IMR-90 (cell line): Measurements from ENCODE around the gene TRAPPC12. TPM values are rescaled to one million over a fixed set of nuclear protein-coding genes. Genes with fewer than 3 reads are reported as not detected.

Experiments used
- ATAC-seq: fragments of 200-7000 bp; cut with Tn5 transposase; 2 replicates; pipeline ENCODE4 v1.9.1; 2020; ENCODE audit warnings: low read depth, mild to moderate bottlenecking, moderate library complexity
- BruUV-seq: library from RNA; stranded (reverse); fragments of 400-500 nt; replicated peaks from 2 replicates; lab custom pipeline; 2021; lab: Mats Ljungman, UMichigan
- CTCF ChIA-PET: fragments of 300-600 bp; formaldehyde crosslinking; extraction: SDS; loops from one replicate; lab custom pipeline; 2021; ENCODE audit warnings: antibody characterized with exemption; lab: Yijun Ruan, JAX
- POLR2A ChIA-PET: fragments of 300-600 bp; sonication (Branson Sonifier 250); formaldehyde crosslinking; loops from one replicate; lab custom pipeline; 2022; ENCODE audit warnings: antibody characterized with exemption; ENCODE audit not compliant: unreplicated experiment; lab: Charles Lee
- DNase-seq: peaks from one replicate; pipeline ENCODE4 v3.0.0; 2013
- H2AFZ ChIP-seq: replicated peaks from 2 replicates; pipeline ENCODE3; 2013; ENCODE audit warnings: low read length, mild to moderate bottlenecking; ENCODE audit not compliant: poor library complexity
- H2AK5ac ChIP-seq: 2 replicates; pipeline ENCODE4 v1.6.1; 2013; ENCODE audit warnings: low read depth, low read length, inconsistent platforms
- H2AK9ac ChIP-seq: replicated peaks from 2 replicates; pipeline ENCODE3; 2013; ENCODE audit warnings: mild to moderate bottlenecking, low read depth, low read length, moderate library complexity; ENCODE audit not compliant: poor library complexity
- H2BK120ac ChIP-seq: 2 replicates; pipeline ENCODE4 v1.6.1; 2013; ENCODE audit warnings: low read depth, low read length, inconsistent platforms
- H2BK15ac ChIP-seq: 3 replicates; pipeline ENCODE4 v1.6.1; 2013; ENCODE audit warnings: low read depth, low read length, inconsistent platforms
- H2BK20ac ChIP-seq: 2 replicates; pipeline ENCODE4 v1.6.1; 2013; ENCODE audit warnings: low read depth, mild to moderate bottlenecking, inconsistent platforms, low read length, moderate library complexity
- H2BK5ac ChIP-seq: 2 replicates; pipeline ENCODE4 v1.6.1; 2013; ENCODE audit warnings: mild to moderate bottlenecking, low read depth, low read length, inconsistent platforms; ENCODE audit not compliant: poor library complexity, severe bottlenecking
- H3K14ac ChIP-seq: replicated peaks from 2 replicates; pipeline ENCODE4 v1.6.1; 2013; ENCODE audit warnings: low read depth, low read length, inconsistent platforms
- H3K18ac ChIP-seq: 2 replicates; pipeline ENCODE4 v1.6.1; 2013; ENCODE audit warnings: low read depth, low read length, control low read depth
- H3K23ac ChIP-seq: 2 replicates; pipeline ENCODE4 v1.6.1; 2013; ENCODE audit warnings: low read depth, low read length, inconsistent platforms
- H3K27ac ChIP-seq: 2 replicates; pipeline ENCODE4 v1.5.1; 2013; ENCODE audit warnings: mild to moderate bottlenecking, control low read depth, low read length; ENCODE audit not compliant: insufficient read depth
- H3K27me3 ChIP-seq: 2 replicates; pipeline ENCODE4 v1.6.1; 2013; ENCODE audit warnings: low read length; ENCODE audit not compliant: control insufficient read depth, insufficient read depth
- H3K36me3 ChIP-seq: 2 replicates; pipeline ENCODE4 v1.6.1; 2013; ENCODE audit warnings: low read length, mixed read lengths; ENCODE audit not compliant: control insufficient read depth, insufficient read depth
- H3K4ac ChIP-seq: 2 replicates; pipeline ENCODE4 v1.6.1; 2013; ENCODE audit warnings: low read depth, low read length, inconsistent platforms
- H3K4me1 ChIP-seq: 2 replicates; pipeline ENCODE4 v1.6.1; 2013; ENCODE audit warnings: low read length, mixed read lengths; ENCODE audit not compliant: control insufficient read depth, insufficient read depth
- H3K4me2 ChIP-seq: 2 replicates; pipeline ENCODE4 v1.6.1; 2013; ENCODE audit warnings: low read depth, mild to moderate bottlenecking, control low read depth, low read length, moderate library complexity
- H3K4me3 ChIP-seq: 2 replicates; pipeline ENCODE4 v1.5.1; 2013; ENCODE audit warnings: low read depth, mild to moderate bottlenecking, control low read depth, low read length, moderate library complexity; ENCODE audit not compliant: insufficient read depth
- H3K56ac ChIP-seq: 2 replicates; pipeline ENCODE4 v1.6.1; 2013; ENCODE audit warnings: low read length, inconsistent platforms; ENCODE audit not compliant: insufficient read depth; ENCODE audit errors: extremely low read depth
- H3K79me1 ChIP-seq, 2 experiments: 2 replicates each; pipeline ENCODE4 v1.6.1; 2013; ENCODE audit warnings: low read length in 2 of 2, inconsistent platforms in 1 of 2, low read depth in 1 of 2
- H3K9ac ChIP-seq: 2 replicates; pipeline ENCODE4 v1.6.1; 2013; ENCODE audit warnings: low read depth, low read length, control low read depth
- H3K9me1 ChIP-seq: 2 replicates; pipeline ENCODE4 v1.6.1; 2013; ENCODE audit warnings: low read length, inconsistent platforms; ENCODE audit not compliant: insufficient read depth
- H3K9me3 ChIP-seq: 2 replicates; pipeline ENCODE4 v1.6.1; 2013; ENCODE audit warnings: low read length; ENCODE audit not compliant: control insufficient read depth, insufficient read depth
- H4K20me1 ChIP-seq: 2 replicates; pipeline ENCODE4 v1.6.1; 2013; ENCODE audit warnings: low read length, inconsistent platforms; ENCODE audit not compliant: insufficient read depth
- H4K5ac ChIP-seq: 2 replicates; pipeline ENCODE4 v1.6.1; 2013; ENCODE audit warnings: mild to moderate bottlenecking, low read depth, low read length, control low read depth
- H4K8ac ChIP-seq, 2 experiments: 2 replicates each; pipeline ENCODE4 v1.6.1; 2013; ENCODE audit warnings: low read depth in 2 of 2, low read length in 2 of 2, control low read depth in 1 of 2, inconsistent platforms in 1 of 2
- H4K91ac ChIP-seq: 2 replicates; pipeline ENCODE4 v1.6.1; 2013; ENCODE audit warnings: low read depth, low read length, inconsistent platforms; ENCODE audit not compliant: insufficient read depth
- BHLHE40 ChIP-seq: fragments of 150-350 bp; IDR thresholded peaks from 2 replicates; pipeline ENCODE4 v1.6.1; 2016; ENCODE audit warnings: mild to moderate bottlenecking, low read depth, low read length
- CEBPB ChIP-seq: IDR thresholded peaks from 2 replicates; pipeline ENCODE4 v1.6.1; 2012; ENCODE audit warnings: low read depth, low read length, improper control_type of control experiment
- FOS ChIP-seq: fragments of 150-350 bp; IDR thresholded peaks from 2 replicates; pipeline ENCODE4 v1.6.1; 2016; ENCODE audit warnings: low read depth, low read length
- MAFK ChIP-seq: IDR thresholded peaks from 2 replicates; pipeline ENCODE4 v1.6.1; 2012; ENCODE audit warnings: low read depth, low read length, improper control_type of control experiment
- MAZ ChIP-seq: IDR thresholded peaks from 2 replicates; pipeline ENCODE4 v1.6.1; 2012; ENCODE audit warnings: low read depth, mild to moderate bottlenecking, low read length, improper control_type of control experiment, moderate library complexity, borderline replicate concordance
- MXI1 ChIP-seq: IDR thresholded peaks from 2 replicates; pipeline ENCODE4 v1.6.1; 2012; ENCODE audit warnings: low read depth, mild to moderate bottlenecking, low read length, moderate library complexity, borderline replicate concordance
- NFE2L2 ChIP-seq: fragments of 150-350 bp; IDR thresholded peaks from 2 replicates; pipeline ENCODE4 v1.6.1; 2016; ENCODE audit warnings: low read depth, mild to moderate bottlenecking, low read length
- RAD21 ChIP-seq: IDR thresholded peaks from 2 replicates; pipeline ENCODE4 v1.6.1; 2012; ENCODE audit warnings: low read length, improper control_type of control experiment
- WGBS, 2 experiments: methylation state at CpG; one replicate each; pipeline versions ENCODE4 v1.1.5 to v1.1.7; 2013; ENCODE audit warnings: missing lambda C conversion rate in 2 of 2; ENCODE audit not compliant: insufficient read length in 1 of 2; ENCODE audit errors: extremely low coverage in 2 of 2; 5-methylcytosine and 5-hydroxymethylcytosine counted together
- dilution Hi-C: fragments of 300-500 bp; cut with HindIII; formaldehyde crosslinking; loops from one replicate; pipeline ENCODE4 v1.14.3; 2018; ENCODE audit warnings: low sequenced_read_pairs; ENCODE audit not compliant: unreplicated experiment
- in situ Hi-C: fragments of 300-500 bp; cut with MboI; formaldehyde crosslinking; loops from 3 replicates; pipeline ENCODE4 v1.14.3; 2019; ENCODE audit warnings: low sequenced_read_pairs, inconsistent platforms, mixed read lengths
- intact Hi-C: fragments of 100-400 bp; cut with micrococcal nuclease; formaldehyde crosslinking; loops from 2 replicates; pipeline ENCODE4 v1.10.0; 2022
- polyA plus RNA-seq, 3 experiments: library from polyadenylated mRNA; depleted of rRNA; stranded (reverse); fragments of >200 nt; gene quantifications; 2 replicates each; pipeline ENCODE4 v1.2.3, GENCODE V29; 2012; ENCODE audit warnings: low replicate concordance in 1 of 3
- total RNA-seq: library from RNA; depleted of rRNA; stranded (reverse); fragments of >200 nt; gene quantifications from 2 replicates; pipeline ENCODE4 v1.2.3, GENCODE V29; 2012
- TF ChIP-seq, protein P1 (sequence below): fragments of 150-350 bp; IDR thresholded peaks from 2 replicates; pipeline ENCODE4 v1.6.1; 2016; ENCODE audit warnings: low read depth, mild to moderate bottlenecking, low read length, moderate library complexity, borderline replicate concordance

The TRAPPC12 gene
- total and polyA plus RNA-seq, 2 of the 4 experiments (the other 2 are of a cell fraction) = 25.8 to 69.9 TPM

DNA sequence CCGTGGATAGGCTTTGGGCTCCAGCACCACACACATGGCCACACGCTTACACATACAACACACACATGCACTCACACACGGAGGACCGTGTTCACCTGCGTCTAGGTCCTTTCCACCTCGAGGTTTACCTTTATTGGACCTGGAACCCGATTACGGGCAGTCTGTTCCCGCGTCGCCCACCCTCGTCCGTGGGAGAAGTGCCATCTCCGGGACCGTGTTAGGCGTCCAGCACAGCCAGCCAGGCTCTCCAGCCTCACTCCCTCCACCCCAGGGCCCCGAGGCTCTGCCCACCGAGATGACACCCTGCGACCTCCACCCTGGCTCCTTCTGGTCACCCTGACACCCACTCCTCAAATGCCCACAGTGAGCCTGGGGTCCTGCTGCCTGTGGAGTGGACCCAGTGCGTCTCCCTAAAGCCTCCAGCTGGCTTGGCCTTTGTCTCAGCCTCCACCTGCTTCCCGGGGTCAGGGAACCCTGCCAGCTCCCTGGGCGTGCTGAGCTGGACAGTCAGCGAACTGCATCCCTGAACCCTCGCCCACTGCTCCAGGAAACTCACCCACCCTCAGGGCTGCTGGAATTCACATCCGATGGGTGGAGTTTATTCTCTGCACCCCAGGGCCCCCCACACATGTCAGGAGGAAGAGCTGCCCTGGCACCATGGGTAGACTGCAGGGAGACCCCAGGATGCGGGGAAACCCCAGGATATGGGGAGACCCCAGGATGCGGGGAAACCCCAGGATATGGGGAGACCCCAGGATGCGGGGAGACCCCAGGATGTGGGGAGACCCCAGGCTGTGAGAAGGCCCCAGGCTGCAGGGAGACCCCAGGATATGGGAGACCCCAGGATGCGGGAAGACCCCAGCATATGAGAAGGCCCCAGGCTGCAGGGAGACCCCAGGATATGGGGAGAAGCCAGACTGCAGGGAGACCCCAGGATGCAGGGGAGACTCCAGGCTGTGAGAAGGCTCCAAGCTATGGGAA lies 106.8 kb downstream of the TRAPPC12 start:
- Histone ChIP-seq H3K27me3 (no peaks in the 10 kb centered on the region), H2AFZ (no peak overlapping the region), H4K91ac (no peak overlapping the region), H3K18ac (no peak overlapping the region), H3K4me2 (no peak overlapping the region), H3K36me3 (peaks cover 13% of the 10 kb centered on the region; the same call in 1 of the 2 replicates), H2BK120ac (no peak overlapping the region), H2BK5ac (no peak overlapping the region), H3K9ac (no peak overlapping the region), H3K23ac (no peak overlapping the region), H2BK20ac (no peak overlapping the region), H3K14ac (no peak overlapping the region), H3K9me1 (no peaks in the 10 kb centered on the region), H4K20me1 (no peaks in the 10 kb centered on the region), H3K4me3 (no peak overlapping the region), H2AK9ac (peak overlapping the region; percentile 10), H3K56ac (no peak overlapping the region), H4K5ac (no peak overlapping the region), H2BK15ac (no peak overlapping the region), H3K4me1 (no peaks in the 10 kb centered on the region; the same call in 1 of the 2 replicates), H3K79me1 (no peaks in the 10 kb centered on the region), H3K27ac (no peak overlapping the region), H3K4ac (no peak overlapping the region), H3K9me3 (no peaks in the 10 kb centered on the region), H4K8ac (no peak overlapping the region), H2AK5ac (no peak overlapping the region)
- DNase-seq (no peak), ATAC-seq (no peak)
- in situ Hi-C loops (no loop called here), intact Hi-C loops (no loop called here), dilution Hi-C loops (no loop called here)
- 96% methylated on average over 17 of the region's 29 CpGs; no CpG with 5 or more reads in 1 of the 2 experiments for WGBS, 2 experiments
- POLR2A ChIA-PET = no interaction called here
- no TSS peak for BruUV-seq
- TF ChIP-seq MAZ = no peak
- TF ChIP-seq NFE2L2 = no peak
- TF ChIP-seq RAD21 = no peak
- TF ChIP-seq, protein P1, sequence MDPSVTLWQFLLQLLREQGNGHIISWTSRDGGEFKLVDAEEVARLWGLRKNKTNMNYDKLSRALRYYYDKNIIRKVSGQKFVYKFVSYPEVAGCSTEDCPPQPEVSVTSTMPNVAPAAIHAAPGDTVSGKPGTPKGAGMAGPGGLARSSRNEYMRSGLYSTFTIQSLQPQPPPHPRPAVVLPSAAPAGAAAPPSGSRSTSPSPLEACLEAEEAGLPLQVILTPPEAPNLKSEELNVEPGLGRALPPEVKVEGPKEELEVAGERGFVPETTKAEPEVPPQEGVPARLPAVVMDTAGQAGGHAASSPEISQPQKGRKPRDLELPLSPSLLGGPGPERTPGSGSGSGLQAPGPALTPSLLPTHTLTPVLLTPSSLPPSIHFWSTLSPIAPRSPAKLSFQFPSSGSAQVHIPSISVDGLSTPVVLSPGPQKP = no peak
- no peak for TF ChIP-seq MXI1
- no peak for TF ChIP-seq MAFK
- TF ChIP-seq BHLHE40 = no peak
- TF ChIP-seq FOS = no peak
- no peak for TF ChIP-seq CEBPB
- CTCF ChIA-PET = no interaction called here
